MCF 10A (cell line): ENCODE results near the gene GSG1L. TPM values are rescaled to one million over a fixed set of nuclear protein-coding genes. Genes with fewer than 3 reads are reported as not detected.

Experiments
- BruUV-seq: library from RNA; stranded (reverse); fragments of 400-500 nt; replicated peaks from 2 replicates; lab custom pipeline; 2021; lab: Mats Ljungman, UMichigan
- CTCF ChIA-PET: fragments of 300-600 bp; sonication (Branson Sonifier 250); formaldehyde crosslinking; extraction: SDS; loops from one replicate; lab custom pipeline; 2021; ENCODE audit warnings: antibody characterized with exemption, inconsistent platforms; lab: Yijun Ruan, JAX
- POLR2A ChIA-PET: fragments of 300-600, 350-650 bp; sonication (Branson Sonifier 250); formaldehyde crosslinking; extraction: SDS; loops from one replicate; lab custom pipeline; 2020; ENCODE audit warnings: antibody characterized with exemption, inconsistent platforms; lab: Yijun Ruan, JAX
- DNase-seq: peaks from one replicate; pipeline ENCODE4 v3.0.0-alpha.2; 2018; ENCODE audit not compliant: unreplicated experiment
- H3K27ac Mint-ChIP-seq: one replicate; pipeline ENCODE4 v1.8.0; 2022; ENCODE audit warnings: mild to moderate bottlenecking, low read depth, mixed read lengths; ENCODE audit not compliant: unreplicated experiment
- H3K27me3 Mint-ChIP-seq: one replicate; pipeline ENCODE4 v1.8.0; 2022; ENCODE audit warnings: mixed read lengths; ENCODE audit not compliant: insufficient read depth, unreplicated experiment
- H3K36me3 Mint-ChIP-seq: one replicate; pipeline ENCODE4 v1.8.0; 2022; ENCODE audit warnings: mild to moderate bottlenecking, moderate library complexity, mixed read lengths; ENCODE audit not compliant: insufficient read depth, unreplicated experiment
- H3K4me1 Mint-ChIP-seq: one replicate; pipeline ENCODE4 v1.8.0; 2022; ENCODE audit warnings: mixed read lengths; ENCODE audit not compliant: insufficient read depth, unreplicated experiment
- H3K4me3 Mint-ChIP-seq: one replicate; pipeline ENCODE4 v1.8.0; 2022; ENCODE audit warnings: mild to moderate bottlenecking, moderate library complexity, mixed read lengths; ENCODE audit not compliant: unreplicated experiment
- H3K9me3 Mint-ChIP-seq: one replicate; pipeline ENCODE4 v1.8.0; 2022; ENCODE audit warnings: mixed read lengths; ENCODE audit not compliant: unreplicated experiment
- CTCF ChIP-seq: fragments of 200-600 bp; IDR thresholded peaks from one replicate; pipeline ENCODE4 v1.8.0; 2022; ENCODE audit warnings: antibody characterized with exemption, mild to moderate bottlenecking; ENCODE audit not compliant: unreplicated experiment
- intact Hi-C: fragments of 100-400 bp; cut with micrococcal nuclease; formaldehyde crosslinking; loops from 2 replicates; pipeline ENCODE4 v1.14.1; 2022
- total RNA-seq: library from RNA; stranded (reverse); gene quantifications from 2 replicates; pipeline ENCODE4 v1.2.3, GENCODE V29; 2022

The GSG1L gene
- total RNA-seq, 1 experiment from 2014 or later, result not detected

GRCh38 chr16:27929818-27930217 lies 133.7 kb downstream of the GSG1L start:
- Mint-ChIP-seq H3K4me1 (no peaks in the 10 kb centered on the region), H3K9me3 (no peaks in the 10 kb centered on the region), H3K4me3 (no peak overlapping the region), H3K27ac (no peak overlapping the region), H3K36me3 (no peaks in the 10 kb centered on the region), H3K27me3 (peaks cover 31% of the 10 kb centered on the region)
- TF ChIP-seq CTCF, result no peak
- POLR2A ChIA-PET, result no interaction called here
- CTCF ChIA-PET, result no interaction called here
- intact Hi-C loops, result no loop called here
- no TSS peak for BruUV-seq
- no peak for DNase-seq

GRCh38 chr16:27928542-27928941 lies 135.0 kb downstream of the GSG1L start:
- H3K36me3 Mint-ChIP-seq, result no peaks in the 10 kb centered on the region
- H3K4me3 Mint-ChIP-seq, result no peak overlapping the region
- TF ChIP-seq CTCF, result no peak
- no peak for DNase-seq
- no peaks in the 10 kb centered on the region for H3K4me1 Mint-ChIP-seq
- intact Hi-C loops, result no loop called here
- no TSS peak for BruUV-seq
- ChIA-PET CTCF (no interaction called here), POLR2A (no interaction called here)
- H3K9me3 Mint-ChIP-seq, result no peaks in the 10 kb centered on the region
- H3K27ac Mint-ChIP-seq, result no peak overlapping the region
- peaks cover 33% of the 10 kb centered on the region for H3K27me3 Mint-ChIP-seq

GRCh38 chr16:27927266-27927901 lies 136.1 kb downstream of the GSG1L start:
- no peak for DNase-seq
- no peak for TF ChIP-seq CTCF
- Mint-ChIP-seq H3K4me3 (no peak overlapping the region), H3K27me3 (peaks cover 35% of the 10 kb centered on the region), H3K27ac (no peak overlapping the region), H3K9me3 (no peaks in the 10 kb centered on the region), H3K4me1 (no peaks in the 10 kb centered on the region), H3K36me3 (no peaks in the 10 kb centered on the region)
- POLR2A ChIA-PET, result no interaction called here
- intact Hi-C loops, result no loop called here
- BruUV-seq, result no TSS peak
- CTCF ChIA-PET, result interaction anchor here (0.7 kb wide), 1 partner anchor 236 kb away, joined by 3 read pairs; no protein-coding TSS in a partner anchor

- intact Hi-C loops, result no loop called here
- no peak for TF ChIP-seq CTCF
- H3K27me3 Mint-ChIP-seq, result peaks cover 53% of the 10 kb centered on the region
- POLR2A ChIA-PET, result interaction anchor here (0.6 kb wide), 1 partner anchor 13 kb away, joined by 3 read pairs; no protein-coding TSS in a partner anchor
- BruUV-seq, result no TSS peak
- CTCF ChIA-PET, result interaction anchor here (0.6 kb wide), 1 partner anchor 138 kb away, joined by 3 read pairs; no protein-coding TSS in a partner anchor
- H3K4me1 Mint-ChIP-seq, result peaks cover 1% of the 10 kb centered on the region
- H3K27ac Mint-ChIP-seq, result no peak overlapping the region
- no peaks in the 10 kb centered on the region for H3K36me3 Mint-ChIP-seq
- H3K9me3 Mint-ChIP-seq, result no peaks in the 10 kb centered on the region
- no peak for DNase-seq
- no peak overlapping the region for H3K4me3 Mint-ChIP-seq
Observed at GRCh38 chr16:27925612-27926011, 137.9 kb downstream of the GSG1L start.
